Measurements from ENCODE around the gene STOML2.

STOML2 gene

GRCh38 chr9:35107297-35108290 is 4.7 kb upstream of the STOML2 start:
- DNase-seq, result no peak

GRCh38 chr9:35106343-35106730 is 3.4 kb upstream of the STOML2 start:
- DNase-seq, result no peak

GRCh38 chr9:35105571-35106342 is 2.8 kb upstream of the STOML2 start:
- DNase-seq, result no peak

GRCh38 chr9:35105126-35105525 is 2.2 kb upstream of the STOML2 start:
- DNase-seq, result no peak

GRCh38 chr9:35104586-35104985 is 1.7 kb upstream of the STOML2 start:
- no peak for DNase-seq

- no peak for DNase-seq
Measured at GRCh38 chr9:35103660-35104191, 795 bp upstream of the STOML2 start.

- no peak for DNase-seq
Measured at GRCh38 chr9:35102465-35102768, 514 bp downstream of the STOML2 start.

GRCh38 chr9:35097573-35097972 is 5.4 kb downstream of the STOML2 start:
- no peak for DNase-seq

- peak; percentile 92 for DNase-seq
Measured at GRCh38 chr9:35096035-35096849, 6.7 kb downstream of the STOML2 start, which contains the start of gene PIGO. TSS of gene PIGO (minus strand) at chr9:35096591. CDS start at chr9:35095565, 1,026 bp downstream.

GRCh38 chr9:35091536-35091935 is 11.4 kb downstream of the STOML2 start:
- no peak for DNase-seq

GRCh38 chr9:35089434-35089833 is 13.5 kb downstream of the STOML2 start:
- no peak for DNase-seq

- no peak for DNase-seq
Measured at GRCh38 chr9:35085078-35085477, 17.9 kb downstream of the STOML2 start.

- DNase-seq, result peak; percentile 93
Measured at GRCh38 chr9:35079426-35080341, 23.2 kb downstream of the STOML2 start, which contains the start of gene FANCG. TSS of gene FANCG (minus strand) at chr9:35079942. CDS start at chr9:35079524, 418 bp downstream.

GRCh38 chr9:35079041-35079425 is 23.9 kb downstream of the STOML2 start:
- peak; percentile 25 for DNase-seq

- DNase-seq, result no peak
Measured at GRCh38 chr9:35078066-35078465, 24.9 kb downstream of the STOML2 start.

- DNase-seq, result no peak
Measured at GRCh38 chr9:35076848-35077247, 26.1 kb downstream of the STOML2 start.

GRCh38 chr9:35075358-35075757 is 27.6 kb downstream of the STOML2 start:
- no peak for DNase-seq

- no peak for DNase-seq
Measured at GRCh38 chr9:35074791-35075190, 28.1 kb downstream of the STOML2 start.

- DNase-seq, result no peak
Measured at GRCh38 chr9:35074141-35074540, 28.8 kb downstream of the STOML2 start.

GRCh38 chr9:35073279-35073612 is 29.7 kb downstream of the STOML2 start:
- DNase-seq, result peak; percentile 74

- peak; percentile 99 for DNase-seq
Measured at GRCh38 chr9:35072461-35073278, 30.3 kb downstream of the STOML2 start, which contains the start of gene VCP. TSS of gene VCP (minus strand) at chr9:35072625. CDS start at chr9:35072353, 272 bp downstream.

Data from activated CD4-positive, alpha-beta T cell treated with anti-CD3 and anti-CD28 coated beads, Interleukin-2, amount 50 U/mL, for 16 hours (primary cell).